SU-DHL-6 (cell line): ENCODE results near the gene GPR176.

Experiments
- H2AFZ ChIP-seq: fragments of 200-600 bp; sonication (generic); 2 replicates; pipeline ENCODE4 v1.6.1; 2014; ENCODE audit warnings: low read depth, mild to moderate bottlenecking, moderate library complexity, mixed read lengths, antibody characterized with exemption, low read length; ENCODE audit not compliant: severe bottlenecking
- H3F3A ChIP-seq: fragments of 200-600 bp; shearing (Covaris generic); 2 replicates; pipeline ENCODE4 v1.6.0; 2016; ENCODE audit warnings: antibody characterized with exemption, mild to moderate bottlenecking; ENCODE audit not compliant: insufficient read depth
- H3K27ac ChIP-seq: fragments of 200-600 bp; sonication (generic); 2 replicates; pipeline ENCODE4 v1.5.1; 2016; ENCODE audit warnings: low read depth, mild to moderate bottlenecking, low read length, moderate library complexity, mixed read lengths
- H3K27me3 ChIP-seq: fragments of 200-600 bp; sonication (generic), shearing (Covaris generic); 2 replicates; pipeline ENCODE4 v1.6.0; 2014; ENCODE audit warnings: mild to moderate bottlenecking, low read length
- H3K36me3 ChIP-seq: fragments of 200-600 bp; sonication (generic); 2 replicates; pipeline ENCODE4 v1.6.1; 2014; ENCODE audit warnings: mild to moderate bottlenecking, low read length, mixed read lengths
- H3K4me2 ChIP-seq: fragments of 300-600, 200-600 bp; shearing (Covaris generic), sonication (generic); 2 replicates; pipeline ENCODE4 v1.6.0; 2014; ENCODE audit warnings: low read length, low read depth, mild to moderate bottlenecking; ENCODE audit not compliant: poor library complexity, severe bottlenecking
- H3K4me3 ChIP-seq: fragments of 200-600 bp; sonication (generic); 2 replicates; pipeline ENCODE4 v1.5.1; 2014; ENCODE audit warnings: antibody characterized with exemption, low read length, mild to moderate bottlenecking, mixed read lengths; ENCODE audit not compliant: insufficient read depth, poor library complexity, severe bottlenecking
- H3K79me2 ChIP-seq: fragments of 200-600 bp; sonication (generic); 2 replicates; pipeline ENCODE4 v1.6.1; 2014; ENCODE audit warnings: mild to moderate bottlenecking, low read length, moderate library complexity; ENCODE audit not compliant: insufficient read depth
- H3K9ac ChIP-seq: fragments of 200-600 bp; sonication (generic); 2 replicates; pipeline ENCODE4 v1.7.0; 2014; ENCODE audit warnings: mild to moderate bottlenecking, low read length
- H3K9me2 ChIP-seq: fragments of 200-600 bp; sonication (generic); replicated peaks from 2 replicates; pipeline ENCODE4 v1.6.1; 2014; ENCODE audit warnings: low read length; ENCODE audit not compliant: insufficient read depth
- H3K9me3 ChIP-seq: fragments of 200-600 bp; sonication (generic); 2 replicates; pipeline ENCODE4 v1.6.1; 2014; ENCODE audit warnings: low read length, mixed read lengths; ENCODE audit not compliant: insufficient read depth
- H4K20me1 ChIP-seq: fragments of 200-600 bp; sonication (generic); 2 replicates; pipeline ENCODE4 v1.6.1; 2014; ENCODE audit warnings: low read depth, mild to moderate bottlenecking, antibody characterized with exemption, low read length, moderate library complexity, mixed read lengths
- CTCF ChIP-seq: fragments of 200-600 bp; sonication (generic); IDR thresholded peaks from one replicate; pipeline ENCODE4 v1.5.1; 2017; ENCODE audit warnings: antibody characterized with exemption, mild to moderate bottlenecking, low read length, moderate library complexity; ENCODE audit not compliant: insufficient read depth, poor library complexity, severe bottlenecking
- EZH2phosphoT487 ChIP-seq: fragments of 200-600 bp; sonication (generic), shearing (Covaris generic); conservative IDR thresholded peaks from 2 replicates; pipeline ENCODE4 v1.6.1; 2018; ENCODE audit warnings: mild to moderate bottlenecking, antibody characterized with exemption, low read length, moderate library complexity, mixed read lengths

Gene GPR176

GRCh38 chr15:39919748-39920509 lies at the start of gene GPR176:
Gene GPR176, minus strand, starts transcription at chr15:39920266. Its CDS starts 240 bp downstream, at chr15:39920026.
- no peak for TF ChIP-seq EZH2phosphoT487
- no peak for TF ChIP-seq CTCF
- H3K27ac ChIP-seq, result no peak within 1 kb of the TSS
- no peaks in the 10 kb centered on the region for H3K9me2 ChIP-seq
- H3F3A ChIP-seq, result no peaks in the 10 kb centered on the region
- no peaks in the 10 kb centered on the region for H3K79me2 ChIP-seq
- H4K20me1 ChIP-seq, result no peaks in the 10 kb centered on the region
- H2AFZ ChIP-seq, result peak within 1 kb of the TSS; percentile 67
- H3K36me3 ChIP-seq, result no peaks in the 10 kb centered on the region
- no peak within 1 kb of the TSS for H3K9ac ChIP-seq
- no peaks in the 10 kb centered on the region for H3K27me3 ChIP-seq
- no peaks in the 10 kb centered on the region for H3K9me3 ChIP-seq
- H3K4me3 ChIP-seq, result no peak within 1 kb of the TSS
- peak within 1 kb of the TSS; percentile 33 for H3K4me2 ChIP-seq

- no peaks in the 10 kb centered on the region for H3K36me3 ChIP-seq
Observed at GRCh38 chr15:39969002-39969394, 48.9 kb upstream of the GPR176 start.

DNA sequence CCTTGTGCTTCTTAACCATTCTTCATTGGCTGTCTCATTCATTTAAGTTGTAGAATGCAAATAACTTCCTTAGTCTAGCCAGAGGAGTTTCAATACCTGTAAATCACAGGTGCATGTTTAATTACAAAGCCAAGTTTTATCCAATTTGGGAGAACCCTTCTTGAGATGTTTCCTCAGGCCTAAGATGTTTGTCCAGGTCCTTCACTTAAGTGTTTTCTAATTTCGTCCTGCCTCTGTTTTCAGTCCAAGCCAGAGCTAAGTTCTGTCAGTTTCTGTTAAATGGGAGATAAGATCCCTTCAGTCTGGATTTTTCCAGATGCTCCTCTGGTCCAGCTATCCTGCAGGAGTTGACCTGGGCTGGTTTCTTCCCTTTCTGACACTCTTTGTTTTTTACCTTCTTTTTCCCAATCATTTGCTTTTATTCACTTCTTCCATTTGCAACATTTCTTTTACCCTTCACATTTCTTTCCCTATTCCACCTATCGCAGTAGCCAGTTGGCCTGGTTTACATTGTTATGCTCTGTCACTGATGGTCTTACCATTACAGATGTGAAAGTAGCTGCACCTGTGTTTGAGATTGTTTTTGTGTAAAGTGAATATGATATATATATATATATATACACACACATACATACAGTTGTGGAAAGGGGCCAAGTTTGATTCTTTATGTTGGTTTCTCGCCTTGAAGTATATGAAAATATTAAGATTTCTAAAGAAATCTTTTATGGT lies 48.4 kb upstream of the GPR176 start:
- Histone ChIP-seq H2AFZ (no peak overlapping the region), H3K27me3 (no peaks in the 10 kb centered on the region), H3K27ac (no peak overlapping the region), H3F3A (no peaks in the 10 kb centered on the region), H4K20me1 (no peaks in the 10 kb centered on the region), H3K9ac (no peak overlapping the region), H3K79me2 (no peaks in the 10 kb centered on the region), H3K36me3 (no peaks in the 10 kb centered on the region), H3K9me3 (no peaks in the 10 kb centered on the region), H3K9me2 (no peaks in the 10 kb centered on the region), H3K4me2 (no peak overlapping the region), H3K4me3 (no peak overlapping the region)
- TF ChIP-seq CTCF (no peak), EZH2phosphoT487 (no peak)

More at GRCh38 chr15:39969002-39969394, 48.9 kb upstream of the GPR176 start:
- Histone ChIP-seq H2AFZ (no peak overlapping the region), H3K27ac (no peak overlapping the region), H3F3A (no peaks in the 10 kb centered on the region), H3K9me2 (no peaks in the 10 kb centered on the region), H3K27me3 (no peaks in the 10 kb centered on the region), H3K4me3 (no peak overlapping the region), H3K9me3 (no peaks in the 10 kb centered on the region), H4K20me1 (no peaks in the 10 kb centered on the region), H3K79me2 (no peaks in the 10 kb centered on the region), H3K4me2 (no peak overlapping the region), H3K9ac (no peak overlapping the region)
- no peak for TF ChIP-seq EZH2phosphoT487
- TF ChIP-seq CTCF, result no peak
